Prostate gland (tissue), 2 donors: ENCODE data around the gene ZP3. TPM values are rescaled to one million over a fixed set of nuclear protein-coding genes. Genes with fewer than 3 reads are reported as not detected.
"Not testable (repeated sequence)": the region's sequence is repeated elsewhere in the genome, so short reads cannot be mapped to it uniquely, and the experiment has no call there.

Experiments used
- DNase-seq: peaks from one replicate; pipeline ENCODE4 v3.0.0-alpha.2; 2019; ENCODE audit warnings: low spot score
- H3K27ac ChIP-seq, 2 donors: fragments of 200-600 bp; sonication (generic); 2 replicates each; pipeline ENCODE4 v1.5.1; 2017 to 2019
- H3K27me3 ChIP-seq: fragments of 200-600 bp; sonication (generic); replicated peaks from 2 replicates; pipeline ENCODE4 v1.5.1; 2019; ENCODE audit not compliant: insufficient read depth
- H3K36me3 ChIP-seq, 2 donors: fragments of 200-600 bp; sonication (generic); 1 replicate in 1 of 2; 2 replicates in 1 of 2; pipeline versions ENCODE4 v1.5.1 to v1.8.1; 2017 to 2019
- H3K4me1 ChIP-seq: fragments of 200-600 bp; sonication (generic); replicated peaks from 2 replicates; pipeline ENCODE4 v1.5.1; 2019
- H3K4me3 ChIP-seq, 2 donors: fragments of 200-600 bp; sonication (generic); 2 replicates each; pipeline ENCODE4 v1.5.1; 2017 to 2019
- H3K9me3 ChIP-seq: fragments of 200-600 bp; sonication (generic); 2 replicates; pipeline ENCODE4 v1.5.1; 2017
- POLR2A ChIP-seq: fragments of 450-650 bp; IDR thresholded peaks from one replicate; pipeline ENCODE4 v1.6.1; 2016; ENCODE audit warnings: antibody characterized with exemption, mild to moderate bottlenecking
- POLR2AphosphoS5 ChIP-seq: sonication (generic); formaldehyde crosslinking; IDR thresholded peaks from one replicate; pipeline ENCODE4 v1.6.1; 2017; ENCODE audit warnings: antibody characterized with exemption
- WGBS: methylation state at CpG from one replicate; pipeline ENCODE4 v1.1.5; 2018; 5-methylcytosine and 5-hydroxymethylcytosine counted together
- intact Hi-C: fragments of 100-400 bp; cut with DNase I; formaldehyde crosslinking; loops from one replicate; pipeline ENCODE4 v1.14.2; 2022
- total RNA-seq, 2 donors: library from RNA; depleted of rRNA; stranded (reverse); fragments of >200 nt; gene quantifications; one replicate each; pipeline ENCODE4 v1.1.0, GENCODE V29; 2016

ZP3 gene
- total RNA-seq, 2 donors from 2014 or later: 0.80 to 4.5 TPM

DNA sequence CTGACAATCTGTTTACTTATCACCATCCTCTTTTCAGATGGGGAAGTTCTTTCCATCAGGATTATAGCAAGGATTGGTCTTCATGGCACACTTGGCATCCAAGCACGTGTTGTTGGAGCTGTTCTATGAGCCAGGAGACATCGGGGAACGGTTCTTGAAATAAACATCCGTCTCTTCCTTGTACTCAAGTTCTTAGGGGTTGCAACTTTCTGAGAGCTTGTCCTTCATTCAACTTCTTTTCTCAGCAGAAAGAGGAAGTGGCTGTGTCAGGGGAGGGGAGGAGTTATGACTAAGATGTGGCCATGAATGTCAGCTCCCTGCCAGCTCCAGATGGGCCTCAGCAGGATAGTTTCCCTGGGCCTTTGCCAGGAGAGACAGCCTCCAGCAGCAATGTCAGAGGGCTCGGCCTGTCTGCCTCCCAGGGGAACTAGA, 20.8 kb downstream of the ZP3 start:
- TF ChIP-seq POLR2A (peak; percentile 17), POLR2AphosphoS5 (peak; percentile 42)
- not testable (repeated sequence) for H3K4me3 ChIP-seq
- WGBS: 0% methylated on average over 4 of the region's 5 CpGs

DNA sequence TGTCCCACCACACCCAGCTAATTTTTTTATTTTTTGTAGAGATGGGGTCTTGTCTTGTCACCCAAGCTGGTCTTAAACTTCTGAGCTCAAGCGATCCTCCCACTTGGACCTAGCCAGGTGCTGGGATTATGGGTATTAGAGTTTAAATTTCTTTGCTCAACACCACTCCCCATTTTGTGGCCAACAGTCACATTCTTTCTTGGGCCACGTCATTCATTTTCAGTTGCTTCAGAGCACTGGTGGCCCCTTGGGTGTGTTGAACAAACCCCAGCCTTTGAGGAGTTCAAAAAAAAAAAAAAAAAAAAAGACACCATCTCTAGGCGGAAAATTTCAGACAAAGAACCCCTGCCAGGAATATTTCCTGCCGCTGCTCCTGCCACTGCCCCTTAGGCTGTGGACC, 32.3 kb downstream of the ZP3 start:
- intact Hi-C loops, H3K27ac ChIP-seq: not testable (repeated sequence)
- no CpG with 5 or more reads among the region's 4 CpGs for WGBS

More for the DNA sequence above, 20.8 kb downstream of the ZP3 start:
- H3K27me3 ChIP-seq, intact Hi-C loops, H3K4me1 ChIP-seq, H3K36me3 ChIP-seq, H3K9me3 ChIP-seq, H3K27ac ChIP-seq: not testable (repeated sequence)
- peak; percentile 44 for DNase-seq

DNA sequence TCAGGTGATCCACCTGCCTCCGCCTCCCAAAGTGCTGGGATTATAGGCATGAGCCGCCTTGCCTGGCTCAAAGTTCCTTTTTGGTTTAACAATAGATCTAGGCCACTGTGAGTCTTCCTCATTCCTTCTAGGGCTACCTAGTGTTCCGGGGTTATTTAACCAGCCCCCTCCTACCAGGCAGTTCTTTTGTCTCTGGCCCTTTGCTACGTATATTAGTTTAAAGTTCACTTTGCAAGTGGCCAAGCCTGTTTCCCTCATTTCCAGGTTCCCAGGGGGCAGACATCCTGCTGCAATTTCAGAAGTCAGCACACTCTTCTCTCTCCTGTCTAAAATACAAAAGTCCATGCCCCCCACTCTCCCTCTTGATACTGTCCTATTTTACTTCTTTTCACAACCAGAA, 33.8 kb downstream of the ZP3 start:
- H3K4me3 ChIP-seq, intact Hi-C loops, H3K9me3 ChIP-seq, H3K27ac ChIP-seq, DNase-seq, H3K36me3 ChIP-seq, H3K27me3 ChIP-seq, H3K4me1 ChIP-seq: not testable (repeated sequence)
- WGBS: 44% methylated on average over 2 of the region's 4 CpGs

More for the DNA sequence above, 32.3 kb downstream of the ZP3 start:
- not testable (repeated sequence) for H3K27me3 ChIP-seq, H3K4me1 ChIP-seq, DNase-seq, H3K9me3 ChIP-seq, H3K4me3 ChIP-seq, H3K36me3 ChIP-seq

DNA sequence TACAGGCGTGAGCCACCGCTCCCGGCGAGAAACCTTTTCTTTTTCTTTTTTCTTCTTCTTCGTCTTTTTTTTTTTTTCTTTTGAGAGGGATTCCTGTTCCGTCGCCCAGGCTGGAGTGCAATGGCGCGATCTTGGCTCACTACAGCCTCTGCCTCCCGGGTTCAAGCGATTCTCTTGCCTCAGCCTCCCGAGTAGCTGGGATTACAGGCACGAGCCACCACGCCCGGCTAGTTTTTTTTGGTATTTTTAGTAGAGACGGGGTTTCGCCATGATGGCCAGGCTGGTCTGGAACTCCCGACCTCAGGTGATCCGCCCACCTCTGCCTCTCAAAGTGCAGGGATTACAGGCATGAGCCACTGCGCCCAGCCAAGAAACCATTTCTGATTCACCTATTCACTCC, 36.0 kb downstream of the ZP3 start:
- H3K27me3 ChIP-seq, H3K4me3 ChIP-seq, H3K4me1 ChIP-seq, intact Hi-C loops, DNase-seq, H3K9me3 ChIP-seq, H3K36me3 ChIP-seq, H3K27ac ChIP-seq: not testable (repeated sequence)
- WGBS: 95% methylated on average over 16 of the region's 20 CpGs

DNA sequence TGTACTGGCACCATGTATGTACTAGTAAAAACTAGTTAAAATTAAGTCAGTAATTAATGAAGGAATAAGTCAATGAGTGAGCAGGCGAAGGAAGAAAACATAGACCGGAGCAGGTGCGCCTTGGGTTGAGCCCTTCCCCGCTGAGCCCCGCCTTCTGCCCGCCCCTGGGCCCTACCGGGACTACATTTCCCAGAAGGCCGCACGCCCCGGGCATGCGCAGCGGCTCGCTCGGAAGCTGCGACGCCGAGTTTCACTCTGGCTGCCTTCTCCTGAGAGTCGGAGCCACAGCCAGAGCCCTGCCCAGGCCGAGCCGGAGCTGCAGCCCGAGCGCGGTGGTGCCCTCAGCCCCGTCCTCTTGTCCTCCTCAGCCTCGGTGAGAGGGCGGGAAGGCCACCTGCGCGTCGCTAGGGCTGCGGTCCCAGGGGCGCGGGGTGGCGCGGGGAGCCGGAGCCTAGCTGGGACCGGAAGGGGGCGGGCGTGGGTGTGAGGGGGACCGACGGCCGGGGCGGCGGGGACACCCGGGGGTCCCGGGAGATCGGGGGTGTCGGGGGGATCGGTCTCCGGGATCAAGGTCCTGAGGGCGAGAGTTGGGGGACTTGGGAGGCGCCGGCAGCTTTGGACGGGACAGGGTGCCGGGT, 36.8 kb downstream of the ZP3 start, which contains the start of gene DTX2:
TSS of gene DTX2 (plus strand) at position 246 of the 638 bp plus-strand sequence. CDS start 18,801 bp downstream, outside the sequence.
- H3K27me3 ChIP-seq, DNase-seq, H3K36me3 ChIP-seq, H3K9me3 ChIP-seq, intact Hi-C loops, H3K4me1 ChIP-seq: not testable (repeated sequence)
- H3K27ac ChIP-seq: peak within 1 kb of the TSS; percentile 79 to 81
- peak within 1 kb of the TSS; percentile 48 to 57 for H3K4me3 ChIP-seq
- no CpG with 5 or more reads among the region's 54 CpGs for WGBS

DNA sequence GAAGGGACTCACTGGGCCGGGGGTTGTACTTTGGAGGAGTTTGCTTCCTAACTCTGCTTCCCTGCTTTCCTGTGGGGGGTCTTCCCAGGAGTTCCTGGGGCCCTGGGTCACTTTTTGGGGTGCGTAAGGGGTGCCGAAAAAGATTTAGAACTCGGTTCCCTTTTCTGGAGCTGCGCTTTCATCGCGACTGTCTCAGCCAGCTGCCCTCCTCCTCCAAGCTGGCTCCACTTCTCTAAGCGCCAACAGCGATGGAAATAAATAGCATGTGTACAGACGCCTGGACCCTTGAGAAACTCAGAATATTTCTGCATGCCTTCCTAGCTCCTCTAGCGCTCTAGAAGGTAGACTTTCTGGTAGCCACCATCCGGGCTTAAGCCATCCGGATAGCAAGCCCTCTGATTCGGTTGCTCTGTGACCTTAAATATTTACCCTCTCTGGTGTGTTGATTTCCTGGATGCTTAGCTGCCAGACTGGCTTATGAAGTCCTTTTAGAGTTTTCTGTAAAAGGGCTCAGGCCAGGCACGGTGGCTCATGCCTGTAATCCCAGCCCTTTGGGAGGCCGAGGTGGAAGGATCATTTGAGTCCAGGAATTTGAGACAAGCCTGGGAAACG, 37.6 kb downstream of the ZP3 start:
- no CpG with 5 or more reads among the region's 17 CpGs for WGBS
- DNase-seq, intact Hi-C loops, H3K36me3 ChIP-seq, H3K9me3 ChIP-seq, H3K27ac ChIP-seq, H3K4me1 ChIP-seq, H3K27me3 ChIP-seq, H3K4me3 ChIP-seq: not testable (repeated sequence)

DNA sequence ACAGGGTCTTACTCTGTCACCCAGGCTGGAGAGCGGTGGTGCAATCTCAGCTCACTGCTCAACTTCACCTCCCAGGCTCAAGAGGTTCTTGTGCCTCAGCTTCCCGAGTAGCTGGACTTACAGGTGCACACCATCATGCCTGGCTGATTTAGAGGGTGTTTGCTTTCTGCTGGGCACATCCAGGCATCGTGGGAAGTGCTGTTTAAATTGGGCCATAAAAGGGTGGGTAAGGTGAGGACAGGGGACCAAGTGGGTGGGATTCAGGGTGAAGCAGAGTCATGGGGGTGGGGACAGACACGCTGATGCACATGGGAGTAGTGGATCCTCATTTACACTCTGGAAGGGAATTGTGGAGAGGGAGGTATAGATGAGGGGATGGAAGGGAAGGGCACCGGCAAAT, 40.2 kb downstream of the ZP3 start:
- DNase-seq, H3K36me3 ChIP-seq, H3K9me3 ChIP-seq, H3K27me3 ChIP-seq, intact Hi-C loops, H3K27ac ChIP-seq, H3K4me1 ChIP-seq, H3K4me3 ChIP-seq: not testable (repeated sequence)
- 71% methylated on average over 5 of the region's 5 CpGs for WGBS

DNA sequence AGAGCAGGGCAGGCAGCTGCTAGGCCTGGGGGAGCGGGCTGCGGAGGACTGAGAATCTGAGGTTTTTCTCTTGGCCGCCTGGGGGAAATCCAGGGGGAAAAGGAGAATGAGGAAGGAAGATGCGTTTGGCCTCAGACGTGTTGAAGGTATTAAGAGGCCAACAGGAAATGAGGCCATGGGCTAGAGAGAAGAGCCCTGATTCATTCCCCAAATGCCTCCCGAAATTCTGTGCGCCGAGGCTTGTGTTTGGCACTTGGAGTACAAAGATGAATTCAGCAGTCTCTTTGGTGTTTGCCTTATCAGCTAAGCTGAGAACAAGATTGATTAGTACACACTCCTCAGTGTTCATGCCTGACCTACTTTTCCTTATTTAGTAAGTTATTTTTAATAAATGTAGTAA, 41.2 kb downstream of the ZP3 start:
- H3K4me3 ChIP-seq, H3K9me3 ChIP-seq, intact Hi-C loops, H3K27me3 ChIP-seq, H3K36me3 ChIP-seq, H3K27ac ChIP-seq, DNase-seq, H3K4me1 ChIP-seq: not testable (repeated sequence)
- no CpG with 5 or more reads among the region's 8 CpGs for WGBS

DNA sequence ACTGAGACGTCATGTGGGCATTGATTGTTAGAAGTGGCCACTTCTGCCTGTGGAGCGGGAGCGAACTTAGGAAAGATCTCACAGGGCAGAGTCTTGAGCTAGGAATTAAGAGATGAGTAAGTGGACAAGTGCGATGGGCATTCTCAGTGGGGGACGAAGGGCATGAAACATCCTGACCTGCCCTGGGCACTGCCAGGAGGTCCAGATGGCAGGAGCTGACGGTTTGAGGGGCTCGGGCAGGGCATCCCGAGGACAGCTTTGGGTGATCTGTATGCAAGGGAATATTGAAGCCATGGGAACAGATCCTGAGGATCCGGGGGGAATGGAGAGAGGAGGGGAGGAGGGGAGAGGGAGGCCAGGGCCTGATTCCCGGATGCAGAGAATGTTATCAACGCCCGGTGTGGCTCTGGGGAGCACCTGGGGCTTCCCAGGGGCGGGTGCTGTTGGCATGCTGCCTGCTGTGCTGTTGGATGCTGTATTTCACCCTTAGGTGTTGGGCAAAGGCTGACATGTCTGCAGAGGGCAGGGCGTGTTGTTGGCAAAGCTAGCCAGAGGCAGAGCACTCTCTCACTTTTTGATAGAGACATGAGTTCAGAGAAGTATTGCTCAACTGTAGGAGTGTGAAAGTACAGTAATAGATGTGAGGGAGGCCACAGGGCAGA, 43.1 kb downstream of the ZP3 start:
- H3K36me3 ChIP-seq, H3K4me1 ChIP-seq, H3K9me3 ChIP-seq, H3K27ac ChIP-seq, H3K27me3 ChIP-seq, intact Hi-C loops, H3K4me3 ChIP-seq: not testable (repeated sequence)
- DNase-seq: peak; percentile 64
- WGBS: 54% methylated on average over 11 of the region's 14 CpGs
- TF ChIP-seq POLR2AphosphoS5: peak; percentile 14

DNA sequence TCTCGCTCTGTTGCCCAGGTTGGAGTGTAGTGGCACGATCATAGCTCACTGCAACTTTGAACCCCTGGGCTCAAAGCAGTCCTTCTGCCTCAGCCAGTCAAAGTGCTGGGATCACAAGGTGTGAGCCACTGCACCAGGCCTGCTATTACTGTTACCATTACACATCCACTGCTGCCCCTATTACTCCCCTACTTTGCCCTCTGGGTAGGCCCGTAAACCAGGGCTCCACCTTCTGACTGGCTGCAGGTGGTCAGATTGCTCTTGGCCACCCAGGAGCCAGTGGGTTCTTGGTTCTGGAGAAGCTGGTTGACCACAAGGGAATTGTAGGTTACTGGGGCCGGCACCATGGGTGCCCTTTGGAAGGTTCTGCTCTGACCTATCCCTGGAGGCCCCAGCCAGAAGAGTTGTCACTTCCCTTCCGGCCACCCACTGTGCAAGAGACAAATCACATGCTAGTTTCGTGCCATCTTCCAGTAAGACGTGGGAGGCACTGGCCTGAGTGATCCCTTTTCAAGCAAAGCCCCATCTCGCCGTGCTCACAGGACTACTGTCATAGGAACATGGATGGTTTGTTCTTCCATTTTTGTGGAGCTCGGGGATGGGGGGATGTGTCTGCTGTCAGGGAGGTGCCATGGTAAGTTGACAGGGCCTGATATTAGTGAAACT, 46.9 kb downstream of the ZP3 start:
- H3K9me3 ChIP-seq, DNase-seq, H3K4me3 ChIP-seq, H3K4me1 ChIP-seq, H3K27ac ChIP-seq, H3K36me3 ChIP-seq, H3K27me3 ChIP-seq, intact Hi-C loops: not testable (repeated sequence)
- WGBS: 87% methylated on average over 9 of the region's 10 CpGs

DNA sequence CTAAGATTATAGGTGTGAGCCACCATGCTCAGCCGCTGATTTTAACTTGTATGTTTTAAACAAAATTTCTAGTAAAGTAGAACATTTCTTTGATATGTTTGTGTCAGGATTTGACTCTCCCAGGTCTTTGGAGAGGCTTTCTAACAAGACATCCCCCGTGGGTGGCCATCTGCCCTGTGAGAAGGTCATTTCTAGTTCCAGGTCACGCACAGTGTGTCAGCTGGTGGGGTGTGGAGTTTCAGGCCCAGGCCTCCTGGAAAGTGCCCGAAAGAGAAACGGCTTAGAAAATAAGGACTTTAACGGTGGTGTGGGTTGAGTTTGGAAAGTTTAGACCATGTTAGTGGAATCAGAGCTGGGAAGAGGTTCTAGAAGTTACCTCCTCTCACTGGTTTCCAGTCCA, 48.3 kb downstream of the ZP3 start:
- H3K9me3 ChIP-seq: not testable (repeated sequence)

DNA sequence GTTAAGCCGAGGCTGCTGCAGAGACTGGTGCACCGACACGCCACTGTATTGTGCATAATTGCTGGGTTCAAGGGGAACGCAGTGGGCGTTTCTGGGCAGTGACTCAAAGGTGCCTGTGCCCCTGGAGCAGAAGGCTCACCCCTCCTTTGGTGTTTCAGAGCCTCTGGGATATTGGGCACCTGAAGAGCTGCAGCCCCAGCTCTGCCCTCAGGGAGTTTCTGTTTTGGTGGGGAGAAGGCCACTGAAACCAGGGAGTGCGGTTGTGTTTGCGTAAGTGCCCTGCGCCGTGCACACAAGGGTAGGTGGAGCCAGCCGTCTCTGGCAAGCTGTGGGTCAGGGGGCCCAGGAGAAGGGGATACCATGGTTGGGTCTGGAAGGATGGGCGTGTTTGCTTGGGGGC, 51.5 kb downstream of the ZP3 start:
- H3K36me3 ChIP-seq, DNase-seq, H3K4me1 ChIP-seq, intact Hi-C loops, H3K4me3 ChIP-seq, H3K27ac ChIP-seq, H3K9me3 ChIP-seq, H3K27me3 ChIP-seq: not testable (repeated sequence)
- 50% methylated on average over 1 of the region's 11 CpGs for WGBS

More for the DNA sequence above, 48.3 kb downstream of the ZP3 start:
- WGBS: 100% methylated on average over 2 of the region's 6 CpGs
- H3K36me3 ChIP-seq, H3K27me3 ChIP-seq, H3K27ac ChIP-seq, DNase-seq, H3K4me3 ChIP-seq, intact Hi-C loops, H3K4me1 ChIP-seq: not testable (repeated sequence)
